COLO829 (cell line): ENCODE measurements around the gene SAA1.
A peak's percentile ranks its signal among the peaks of the same experiment; 100 is the strongest.
"Not testable (repeated sequence)": the region's sequence is repeated elsewhere in the genome, so short reads cannot be mapped to it uniquely, and the experiment has no call there.

Source experiments
- DNase-seq: peaks from one replicate; pipeline ENCODE4 v3.0.0; 2012; ENCODE audit warnings: low spot score

SAA1 gene

GRCh38 chr11:18259259-18259658 lies 6.8 kb upstream of the SAA1 start:
- no peak for DNase-seq

GRCh38 chr11:18261721-18262120 lies 4.3 kb upstream of the SAA1 start:
- DNase-seq = no peak

- not testable (repeated sequence) for DNase-seq
Observed at GRCh38 chr11:18262681-18263350, 3.2 kb upstream of the SAA1 start.

GRCh38 chr11:18264035-18264434 lies 2.0 kb upstream of the SAA1 start:
- DNase-seq = no peak

- DNase-seq = no peak
Observed at GRCh38 chr11:18264677-18265555, 1.1 kb upstream of the SAA1 start.

- DNase-seq = not testable (repeated sequence)
Observed at GRCh38 chr11:18267335-18268133, 1.5 kb downstream of the SAA1 start.

GRCh38 chr11:18269252-18269651 lies 3.2 kb downstream of the SAA1 start:
- DNase-seq = not testable (repeated sequence)

- no peak for DNase-seq
Observed at GRCh38 chr11:18270102-18270501, 4.0 kb downstream of the SAA1 start.

GRCh38 chr11:18271206-18271605 lies 5.1 kb downstream of the SAA1 start:
- no peak for DNase-seq

GRCh38 chr11:18277565-18278271 lies 11.7 kb downstream of the SAA1 start:
- DNase-seq = no peak

- DNase-seq = no peak
Observed at GRCh38 chr11:18280438-18281045, 14.5 kb downstream of the SAA1 start.

GRCh38 chr11:18282626-18283025 lies 16.6 kb downstream of the SAA1 start:
- DNase-seq = no peak

GRCh38 chr11:18285841-18286240 lies 19.8 kb downstream of the SAA1 start:
- DNase-seq = no peak

GRCh38 chr11:18288911-18289310 lies 22.8 kb downstream of the SAA1 start:
- no peak for DNase-seq

GRCh38 chr11:18294862-18295261 lies 28.8 kb downstream of the SAA1 start:
- DNase-seq = no peak

GRCh38 chr11:18295316-18295715 lies 29.3 kb downstream of the SAA1 start:
- DNase-seq = peak; percentile 60

GRCh38 chr11:18299721-18300120 lies 33.7 kb downstream of the SAA1 start:
- DNase-seq = no peak

- no peak for DNase-seq
Observed at GRCh38 chr11:18304745-18305144, 38.7 kb downstream of the SAA1 start.

GRCh38 chr11:18307461-18308139 lies 41.5 kb downstream of the SAA1 start:
- no peak for DNase-seq

GRCh38 chr11:18308242-18308641 lies 42.2 kb downstream of the SAA1 start:
- no peak for DNase-seq

- no peak for DNase-seq
Observed at GRCh38 chr11:18309691-18310090, 43.6 kb downstream of the SAA1 start.
